ENCODE data around the gene ARCN1. TPM values are rescaled to one million over a fixed set of nuclear protein-coding genes. Genes with fewer than 3 reads are reported as not detected.

ARCN1 gene
- total RNA-seq, 2 donors from 2014 or later, result 170 to 180 TPM

DNA sequence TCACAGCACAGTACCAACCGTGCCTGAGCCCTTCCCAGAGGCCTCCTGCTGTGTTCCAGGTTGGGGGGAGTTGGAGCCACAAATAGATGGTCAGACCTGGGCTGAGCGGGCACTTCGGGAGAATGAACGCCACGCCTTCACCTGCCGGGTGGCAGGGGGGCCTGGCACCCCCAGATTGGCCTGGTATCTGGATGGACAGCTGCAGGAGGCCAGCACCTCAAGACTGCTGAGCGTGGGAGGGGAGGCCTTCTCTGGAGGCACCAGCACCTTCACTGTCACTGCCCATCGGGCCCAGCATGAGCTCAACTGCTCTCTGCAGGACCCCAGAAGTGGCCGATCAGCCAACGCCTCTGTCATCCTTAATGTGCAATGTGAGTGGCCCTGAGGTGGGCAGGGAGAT, 40.1 kb upstream of the ARCN1 start:
- ATAC-seq (replicated peaks in 1 of 2) (no peak), DNase-seq (no peak)
- Mint-ChIP-seq H3K27ac (peak overlapping the region; percentile 63), H3K36me3 (ENCODE audit: insufficient read depth in 2 of 2) (peaks cover 0 to 3% of the 10 kb centered on the region in 2 donors), H3K27me3 (ENCODE audit: low read depth) (no peaks in the 10 kb centered on the region), H3K4me1 (ENCODE audit: low read depth) (peaks cover 29% of the 10 kb centered on the region), H3K9me3 (no peaks in the 10 kb centered on the region), H3K4me3 (peak overlapping the region; percentile 93)

DNA sequence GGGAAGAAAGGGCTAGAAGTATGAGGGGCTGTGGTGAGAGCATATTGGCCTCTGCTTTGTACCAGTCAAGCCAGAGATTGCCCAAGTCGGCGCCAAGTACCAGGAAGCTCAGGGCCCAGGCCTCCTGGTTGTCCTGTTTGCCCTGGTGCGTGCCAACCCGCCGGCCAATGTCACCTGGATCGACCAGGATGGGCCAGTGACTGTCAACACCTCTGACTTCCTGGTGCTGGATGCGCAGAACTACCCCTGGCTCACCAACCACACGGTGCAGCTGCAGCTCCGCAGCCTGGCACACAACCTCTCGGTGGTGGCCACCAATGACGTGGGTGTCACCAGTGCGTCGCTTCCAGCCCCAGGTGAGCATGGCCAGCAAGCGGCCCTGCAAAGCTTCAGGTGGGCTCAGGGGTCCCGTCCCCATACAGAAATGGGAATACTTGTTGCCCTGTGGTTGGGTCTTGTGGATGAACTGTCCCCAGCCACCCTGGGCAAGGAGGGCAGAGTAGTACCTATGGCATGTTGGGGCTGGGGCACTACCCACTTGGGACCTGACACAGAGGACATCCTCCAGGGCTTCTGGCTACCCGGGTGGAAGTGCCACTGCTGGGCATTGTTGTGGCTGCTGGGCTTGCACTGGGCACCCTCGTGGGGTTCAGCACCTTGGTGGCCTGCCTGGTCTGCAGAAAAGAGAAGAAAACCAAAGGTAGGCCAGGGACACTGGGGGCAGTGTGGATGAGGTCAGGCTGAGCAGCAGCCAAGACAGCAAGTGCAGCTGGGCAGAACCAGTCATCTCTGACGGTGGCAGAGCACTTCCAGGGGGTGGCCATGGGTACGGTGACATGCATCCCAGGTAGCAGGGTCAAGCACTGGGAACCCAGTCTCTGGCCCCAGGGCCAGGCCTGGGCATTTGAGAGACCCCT, 39.1 kb upstream of the ARCN1 start:
- Mint-ChIP-seq H3K36me3 (ENCODE audit: insufficient read depth in 2 of 2) (peaks cover 0 to 3% of the 10 kb centered on the region in 2 donors), H3K27me3 (ENCODE audit: low read depth) (no peaks in the 10 kb centered on the region), H3K9me3 (no peaks in the 10 kb centered on the region), H3K4me3 (no peak overlapping the region), H3K4me1 (ENCODE audit: low read depth) (peaks cover 29% of the 10 kb centered on the region), H3K27ac (no peak overlapping the region)
- ATAC-seq (replicated peaks in 1 of 2), result no peak
- DNase-seq, result no peak

DNA sequence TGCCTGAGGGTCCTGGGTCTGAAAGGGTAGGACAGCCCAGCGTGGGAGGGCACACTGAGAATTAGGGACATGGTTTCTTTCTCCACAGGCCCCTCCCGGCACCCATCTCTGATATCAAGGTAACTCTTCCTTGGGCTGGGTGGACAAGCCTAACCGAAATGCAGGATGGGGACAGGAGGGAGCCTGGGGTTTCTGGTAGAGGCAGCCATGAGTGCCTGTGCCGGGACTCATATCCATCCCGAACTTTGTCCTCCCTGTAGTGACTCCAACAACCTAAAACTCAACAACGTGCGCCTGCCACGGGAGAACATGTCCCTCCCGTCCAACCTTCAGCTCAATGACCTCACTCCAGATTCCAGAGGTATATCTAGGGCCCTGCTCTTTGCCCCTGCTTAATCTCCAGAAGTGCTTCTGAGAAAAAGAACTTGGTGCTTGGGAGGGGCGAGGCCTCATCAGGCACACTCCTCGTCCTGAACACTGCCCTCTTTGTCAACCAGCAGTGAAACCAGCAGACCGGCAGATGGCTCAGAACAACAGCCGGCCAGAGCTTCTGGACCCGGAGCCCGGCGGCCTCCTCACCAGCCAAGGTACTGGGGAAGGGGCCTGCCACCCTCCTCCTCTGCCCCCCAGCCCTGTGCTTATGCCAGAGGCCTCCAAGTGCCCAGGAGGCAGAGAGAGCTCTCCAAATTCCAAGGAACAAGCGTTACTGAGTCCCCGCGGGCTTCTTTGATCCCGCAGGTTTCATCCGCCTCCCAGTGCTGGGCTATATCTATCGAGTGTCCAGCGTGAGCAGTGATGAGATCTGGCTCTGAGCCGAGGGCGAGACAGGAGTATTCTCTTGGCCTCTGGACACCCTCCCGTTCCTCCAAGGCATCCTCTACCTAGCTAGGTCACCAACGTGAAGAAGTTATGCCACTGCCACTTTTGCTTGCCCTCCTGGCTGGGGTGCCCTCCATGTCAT, 38.2 kb upstream of the ARCN1 start:
- DNase-seq, result no peak
- H3K27ac Mint-ChIP-seq, result no peak overlapping the region
- H3K27me3 Mint-ChIP-seq (ENCODE audit: low read depth), result no peaks in the 10 kb centered on the region
- H3K4me3 Mint-ChIP-seq, result no peak overlapping the region
- peaks cover 24% of the 10 kb centered on the region for H3K4me1 Mint-ChIP-seq (ENCODE audit: low read depth)
- H3K9me3 Mint-ChIP-seq, result no peaks in the 10 kb centered on the region
- ATAC-seq (replicated peaks in 1 of 2), result no peak
- H3K36me3 Mint-ChIP-seq (ENCODE audit: insufficient read depth in 2 of 2), result peaks cover 0 to 3% of the 10 kb centered on the region in 2 donors

DNA sequence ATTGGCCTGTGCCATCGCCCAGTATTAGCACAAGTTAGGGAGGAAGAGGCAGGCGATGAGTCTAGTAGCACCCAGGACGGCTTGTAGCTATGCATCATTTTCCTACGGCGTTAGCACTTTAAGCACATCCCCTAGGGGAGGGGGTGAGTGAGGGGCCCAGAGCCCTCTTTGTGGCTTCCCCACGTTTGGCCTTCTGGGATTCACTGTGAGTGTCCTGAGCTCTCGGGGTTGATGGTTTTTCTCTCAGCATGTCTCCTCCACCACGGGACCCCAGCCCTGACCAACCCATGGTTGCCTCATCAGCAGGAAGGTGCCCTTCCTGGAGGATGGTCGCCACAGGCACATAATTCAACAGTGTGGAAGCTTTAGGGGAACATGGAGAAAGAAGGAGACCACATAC, 36.9 kb upstream of the ARCN1 start:
- Mint-ChIP-seq H3K4me3 (no peak overlapping the region), H3K4me1 (ENCODE audit: low read depth) (peaks cover 12% of the 10 kb centered on the region), H3K9me3 (no peaks in the 10 kb centered on the region), H3K27ac (no peak overlapping the region), H3K27me3 (ENCODE audit: low read depth) (no peaks in the 10 kb centered on the region), H3K36me3 (ENCODE audit: insufficient read depth in 2 of 2) (no peaks in the 10 kb centered on the region)
- ATAC-seq (replicated peaks in 1 of 2) (no peak), DNase-seq (no peak)

DNA sequence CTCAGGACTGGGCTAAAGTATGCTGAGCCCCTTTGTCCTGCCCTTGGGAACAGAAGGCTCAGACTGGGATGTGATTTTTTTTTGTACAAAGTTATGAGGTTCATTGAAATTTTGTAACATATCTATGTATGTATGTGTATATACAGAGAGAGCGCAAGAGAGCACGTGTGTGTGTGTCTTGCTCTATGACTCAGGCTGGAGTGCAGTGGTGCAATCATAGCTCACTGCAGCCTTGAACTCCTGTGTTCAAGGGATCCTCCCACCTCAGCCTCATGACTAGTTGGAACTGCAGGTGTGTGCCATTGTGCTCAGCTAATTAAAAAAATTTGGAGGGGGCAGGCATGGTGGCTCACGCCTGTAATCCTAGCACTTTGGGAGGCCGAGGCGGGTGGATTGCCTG, 35.5 kb upstream of the ARCN1 start:
- Mint-ChIP-seq H3K4me1 (ENCODE audit: low read depth) (peaks cover 4% of the 10 kb centered on the region), H3K27ac (peak overlapping the region; percentile 24)

DNA sequence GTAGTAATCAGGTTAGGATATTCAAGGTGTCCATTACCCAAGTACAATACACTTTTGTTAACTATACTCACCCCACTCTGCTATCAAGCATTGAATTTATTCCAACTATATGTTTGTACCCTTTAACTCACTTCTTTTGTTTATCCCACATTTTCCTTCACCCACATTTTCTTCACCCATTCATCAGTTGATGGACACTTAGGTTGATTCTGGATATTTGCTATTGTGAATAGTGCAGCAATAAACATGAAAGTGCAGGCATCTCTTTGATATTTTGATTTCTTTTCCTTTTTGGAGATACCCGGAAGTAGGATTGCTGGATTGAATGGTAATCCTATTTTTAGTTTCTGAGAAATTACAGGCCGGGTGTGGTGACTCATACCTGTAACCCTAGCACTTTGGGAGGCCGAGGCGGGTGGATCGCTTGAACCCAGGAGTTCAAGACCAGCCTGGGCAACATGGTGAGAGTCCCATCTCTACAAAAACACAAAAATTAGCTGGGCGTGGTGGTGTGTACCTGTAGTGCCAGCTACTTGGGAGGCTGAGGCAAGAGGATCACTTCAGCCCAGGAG, 34.7 kb upstream of the ARCN1 start:
- H3K27me3 Mint-ChIP-seq (ENCODE audit: low read depth), result no peaks in the 10 kb centered on the region
- H3K27ac Mint-ChIP-seq, result no peak overlapping the region
- no peaks in the 10 kb centered on the region for H3K9me3 Mint-ChIP-seq
- H3K36me3 Mint-ChIP-seq (ENCODE audit: insufficient read depth in 2 of 2), result no peaks in the 10 kb centered on the region
- no peak overlapping the region for H3K4me3 Mint-ChIP-seq
- no peak for DNase-seq
- no peak for ATAC-seq (replicated peaks in 1 of 2)
- H3K4me1 Mint-ChIP-seq (ENCODE audit: low read depth), result no peaks in the 10 kb centered on the region

More for the DNA sequence above, 35.5 kb upstream of the ARCN1 start:
- no peak for DNase-seq
- Mint-ChIP-seq H3K36me3 (ENCODE audit: insufficient read depth in 2 of 2) (no peaks in the 10 kb centered on the region), H3K4me3 (no peak overlapping the region), H3K9me3 (no peaks in the 10 kb centered on the region), H3K27me3 (ENCODE audit: low read depth) (no peaks in the 10 kb centered on the region)
- ATAC-seq (replicated peaks in 1 of 2), result no peak

DNA sequence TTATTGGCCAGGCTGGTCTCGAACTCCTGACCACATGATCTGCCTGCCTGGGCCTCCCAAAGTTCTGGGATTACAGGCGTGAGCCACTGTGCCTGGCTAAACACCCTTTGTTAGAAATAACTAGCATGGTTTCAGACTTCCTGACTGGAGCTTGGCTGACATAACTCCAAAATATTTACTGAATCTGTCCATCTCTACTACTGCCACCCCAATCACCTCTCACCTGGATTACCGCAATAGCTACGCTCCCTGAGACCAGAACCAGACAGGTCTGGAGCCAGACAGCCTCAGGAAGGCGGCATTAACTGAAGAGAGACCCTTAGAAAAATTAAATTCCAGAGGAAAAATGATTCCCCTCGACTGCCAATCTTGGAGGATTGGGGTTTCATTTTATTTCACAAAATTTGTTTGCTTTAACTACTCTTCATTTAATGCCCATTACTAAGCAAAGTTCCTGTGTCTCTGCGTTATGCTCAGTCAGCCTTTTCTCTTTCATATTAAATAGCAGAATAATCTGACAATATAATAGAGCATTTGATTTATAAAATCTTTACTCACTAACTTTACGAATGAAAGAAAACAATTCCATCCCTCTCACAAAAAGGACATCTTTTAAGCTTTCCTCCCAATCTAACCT, 28.1 kb upstream of the ARCN1 start:
- ATAC-seq (replicated peaks in 1 of 2) (no peak), DNase-seq (no peak)
- Mint-ChIP-seq H3K27ac (no peak overlapping the region), H3K4me3 (no peak overlapping the region), H3K4me1 (ENCODE audit: low read depth) (no peaks in the 10 kb centered on the region), H3K27me3 (ENCODE audit: low read depth) (no peaks in the 10 kb centered on the region), H3K36me3 (ENCODE audit: insufficient read depth in 2 of 2) (no peaks in the 10 kb centered on the region), H3K9me3 (no peaks in the 10 kb centered on the region)

DNA sequence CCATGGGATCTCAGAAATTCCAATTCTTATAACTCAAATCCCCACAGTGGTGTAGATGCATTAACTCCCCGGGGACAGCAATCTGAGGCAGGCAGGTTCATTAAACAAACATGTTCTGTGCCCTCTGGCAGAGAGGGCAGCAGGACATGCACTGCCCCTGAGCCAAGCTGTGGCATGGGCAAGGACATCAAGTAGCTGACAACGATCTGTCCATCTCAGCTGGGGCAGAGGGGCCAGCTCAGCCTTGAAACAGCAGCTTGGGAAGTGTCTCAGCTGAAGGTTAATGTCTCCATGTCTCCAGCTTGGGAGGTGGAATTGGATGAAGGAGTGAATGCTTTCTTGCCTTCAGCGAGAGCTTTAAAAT, 27.6 kb upstream of the ARCN1 start:
- H3K4me1 Mint-ChIP-seq (ENCODE audit: low read depth), result no peaks in the 10 kb centered on the region
- no peak overlapping the region for H3K4me3 Mint-ChIP-seq
- H3K27ac Mint-ChIP-seq, result no peak overlapping the region
- DNase-seq, result no peak
- H3K27me3 Mint-ChIP-seq (ENCODE audit: low read depth), result no peaks in the 10 kb centered on the region
- peaks cover 0 to 2% of the 10 kb centered on the region in 2 donors for H3K36me3 Mint-ChIP-seq (ENCODE audit: insufficient read depth in 2 of 2)
- no peak for ATAC-seq (replicated peaks in 1 of 2)
- H3K9me3 Mint-ChIP-seq, result no peaks in the 10 kb centered on the region

DNA sequence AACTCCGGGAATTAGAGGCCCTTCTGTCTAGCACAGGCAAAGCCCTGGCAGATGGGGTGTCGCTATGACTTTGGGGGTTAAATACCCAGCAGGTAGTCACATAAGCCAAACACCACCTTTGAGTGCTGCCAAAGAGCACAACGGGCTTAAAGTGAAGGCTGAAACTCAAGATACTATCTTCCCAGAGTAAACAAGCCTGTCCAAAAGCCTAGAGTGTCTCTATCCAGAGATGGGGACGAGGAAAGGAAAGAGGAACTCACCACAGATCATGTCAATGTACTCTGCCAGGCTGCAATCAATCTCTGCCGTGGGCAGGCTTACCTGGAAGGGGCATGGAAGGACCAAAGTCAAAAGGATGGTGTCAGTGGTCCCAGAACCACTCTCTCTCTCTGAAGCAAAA, 26.7 kb upstream of the ARCN1 start:
- Mint-ChIP-seq H3K27me3 (ENCODE audit: low read depth) (no peaks in the 10 kb centered on the region), H3K9me3 (no peaks in the 10 kb centered on the region), H3K36me3 (ENCODE audit: insufficient read depth in 2 of 2) (peaks cover 0 to 5% of the 10 kb centered on the region in 2 donors), H3K4me1 (ENCODE audit: low read depth) (no peaks in the 10 kb centered on the region), H3K4me3 (no peak overlapping the region), H3K27ac (no peak overlapping the region)
- DNase-seq, result no peak
- no peak for ATAC-seq (replicated peaks in 1 of 2)

DNA sequence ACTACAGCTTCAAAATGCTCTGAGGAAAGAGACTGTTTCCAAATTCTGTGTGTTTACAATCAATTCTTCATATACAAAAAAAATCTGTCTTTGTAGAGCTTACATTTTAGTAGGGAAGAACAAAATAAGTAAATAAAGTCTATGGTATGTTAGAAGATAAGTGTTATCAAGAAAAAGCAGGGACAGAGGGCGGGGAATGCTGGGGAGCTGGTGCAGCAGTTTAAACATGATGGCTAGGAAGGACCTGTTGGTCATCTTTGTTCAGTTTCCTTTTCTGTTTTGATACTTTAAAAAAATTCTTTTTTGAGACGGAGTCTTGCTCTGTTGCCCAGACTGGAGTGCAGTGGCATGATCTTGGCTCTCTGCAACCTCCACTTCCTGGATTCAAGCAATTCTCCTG, 25.1 kb upstream of the ARCN1 start:
- H3K9me3 Mint-ChIP-seq, result no peaks in the 10 kb centered on the region
- H3K27ac Mint-ChIP-seq, result no peak overlapping the region

DNA sequence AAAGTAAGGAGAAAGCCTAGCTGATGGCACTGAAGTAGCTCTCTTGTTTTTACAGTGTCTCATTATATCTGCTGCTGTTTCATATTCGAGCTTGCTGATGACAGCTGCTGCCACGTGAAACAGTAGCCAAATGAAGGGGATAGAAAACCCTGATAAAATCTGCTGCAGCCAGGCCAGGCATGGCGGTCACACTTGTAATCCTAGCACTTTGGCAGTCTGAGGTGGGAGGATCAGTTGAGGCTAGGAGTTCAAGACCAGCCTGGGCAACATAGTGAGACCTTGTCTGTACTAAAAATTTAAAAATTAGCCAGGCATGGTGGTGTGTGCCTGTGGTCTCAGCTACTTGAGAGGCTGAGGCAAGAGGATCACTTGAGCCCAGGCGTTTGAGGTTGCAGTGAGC, 19.9 kb upstream of the ARCN1 start:
- H3K36me3 Mint-ChIP-seq (ENCODE audit: insufficient read depth in 2 of 2), result peaks cover 2 to 11% of the 10 kb centered on the region in 2 donors
- H3K4me1 Mint-ChIP-seq (ENCODE audit: low read depth), result no peaks in the 10 kb centered on the region
- no peak overlapping the region for H3K27ac Mint-ChIP-seq
- ATAC-seq (replicated peaks in 1 of 2), result no peak
- H3K4me3 Mint-ChIP-seq, result no peak overlapping the region
- no peaks in the 10 kb centered on the region for H3K27me3 Mint-ChIP-seq (ENCODE audit: low read depth)
- no peaks in the 10 kb centered on the region for H3K9me3 Mint-ChIP-seq
- no peak for DNase-seq

More for the DNA sequence above, 25.1 kb upstream of the ARCN1 start:
- DNase-seq, result no peak
- Mint-ChIP-seq H3K4me3 (no peak overlapping the region), H3K4me1 (ENCODE audit: low read depth) (no peaks in the 10 kb centered on the region), H3K27me3 (ENCODE audit: low read depth) (no peaks in the 10 kb centered on the region), H3K36me3 (ENCODE audit: insufficient read depth in 2 of 2) (peaks cover 0 to 9% of the 10 kb centered on the region in 2 donors)
- ATAC-seq (replicated peaks in 1 of 2), result no peak

DNA sequence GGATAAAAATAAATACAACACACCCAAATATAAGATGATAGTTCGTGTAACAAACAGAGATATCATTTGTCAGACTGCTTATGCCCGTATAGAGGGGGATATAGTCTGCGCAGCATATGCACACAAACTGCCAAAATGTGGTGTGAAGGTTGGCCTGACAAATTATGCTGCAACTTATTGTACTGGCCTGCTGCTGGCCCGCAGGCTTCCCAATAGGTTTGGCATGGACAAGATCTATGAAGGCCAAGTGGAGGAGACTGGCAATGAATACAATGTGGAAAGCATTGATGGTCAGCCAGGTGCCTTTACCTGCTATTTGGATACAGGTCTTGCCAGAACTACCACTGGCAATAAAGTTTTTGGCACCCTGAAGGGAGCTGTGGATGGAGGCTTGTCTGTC, 11.4 kb upstream of the ARCN1 start:
- ATAC-seq (replicated peaks in 1 of 2) (no peak), DNase-seq (no peak)
- Mint-ChIP-seq H3K36me3 (ENCODE audit: insufficient read depth in 2 of 2) (peaks cover 0 to 1% of the 10 kb centered on the region in 2 donors), H3K4me1 (ENCODE audit: low read depth) (peaks cover 32% of the 10 kb centered on the region), H3K27me3 (ENCODE audit: low read depth) (no peaks in the 10 kb centered on the region), H3K4me3 (no peak overlapping the region), H3K27ac (no peak overlapping the region), H3K9me3 (no peaks in the 10 kb centered on the region)
